Psoas muscle (tissue), 8 donors: ENCODE data around the gene TRDMT1. TPM values are rescaled to one million over a fixed set of nuclear protein-coding genes. Genes with fewer than 3 reads are reported as not detected.

Experiments used
- ATAC-seq, 4 donors: fragments of 200-7000 bp; cut with Tn5 transposase; one replicate each; pipeline ENCODE4 v1.9.1; 2020; ENCODE audit warnings: moderate library complexity in 3 of 4, mild to moderate bottlenecking in 2 of 4
- DNase-seq, 2 donors: peaks; one replicate each; pipeline ENCODE4 v3.0.0-alpha.2; 2020
- H3K27ac ChIP-seq: fragments of 200-600 bp; one replicate; pipeline ENCODE4 v1.8.0; 2022
- H3K27me3 ChIP-seq, 3 donors: fragments of 200-600 bp in 1 of 3; one replicate each; pipeline versions ENCODE4 v1.6.1 to v1.8.0; 2013 to 2022; ENCODE audit warnings: low read length in 2 of 3, mild to moderate bottlenecking in 2 of 3, moderate library complexity in 1 of 3; ENCODE audit not compliant: insufficient read depth in 3 of 3
- H3K36me3 ChIP-seq, 2 donors: fragments of 200-600 bp in 1 of 2; one replicate each; pipeline versions ENCODE4 v1.6.1 to v1.8.0; 2013 to 2022; ENCODE audit warnings: low read depth in 1 of 2, mild to moderate bottlenecking in 1 of 2, moderate library complexity in 1 of 2; ENCODE audit not compliant: insufficient read depth in 1 of 2
- H3K4me1 ChIP-seq: fragments of 200-600 bp; one replicate; pipeline ENCODE4 v1.8.0; 2022
- H3K4me3 ChIP-seq: fragments of 200-600 bp; one replicate; pipeline ENCODE4 v1.8.0; 2022; ENCODE audit warnings: mild to moderate bottlenecking
- H3K9me3 ChIP-seq: fragments of 200-600 bp; one replicate; pipeline ENCODE4 v1.8.0; 2022
- CTCF ChIP-seq: fragments of 200-600 bp; IDR thresholded peaks from one replicate; pipeline ENCODE4 v1.8.0; 2022; ENCODE audit warnings: antibody characterized with exemption
- WGBS, 3 donors: extraction: QIAGEN DNeasy Blood & Tissue Kit; methylation state at CpG; one replicate each; pipeline versions ENCODE4 v1.1.6 to v1.1.7; 2013; 5-methylcytosine and 5-hydroxymethylcytosine counted together
- intact Hi-C, 2 donors: fragments of 100-400 bp; cut with DNase I; formaldehyde crosslinking; loops; one replicate each; pipeline versions ENCODE4 v1.11.0 to v1.14.2; 2022
- polyA plus RNA-seq, 3 donors: library from polyadenylated mRNA; stranded (reverse); fragments of 200-250 nt; gene quantifications; one replicate each; pipeline ENCODE4 v1.2.3, GENCODE V29; 2013
- total RNA-seq, 4 donors: library from RNA; stranded (reverse); fragmentation: NEBNext Ultra II Directional in 2 of 4; extraction: Animal tissue kit (Norgen Biotek cat#: 25700) in 2 of 4; gene quantifications; one replicate each; pipeline versions ENCODE4 v1.2.1 to v1.2.4, GENCODE V29; 2021 to 2023
- donor health status: healthy with polysubstance abuse.
- donor health status: DM: no; HTN: no; CAD: no; lungs with moderate emphysema.
- donor health status: Bipolar disorder and iron deficiency.
- donor health status: healthy.
- donor health status: DM: yes; HTN: yes; CAD: no.
- donor health status: DM: no; HTN: no; CAD: no.
- donor health status: DM: no; HTN: no; CAD: no.
- donor health status: DM: yes; HTN: yes; CAD: no.

Gene TRDMT1
- total and polyA plus RNA-seq, 7 donors: 0.49 to 2.7 (median 2.3) TPM

GRCh38 chr10:17206210-17206709 lies 4.8 kb upstream of the TRDMT1 start:
- H3K27ac ChIP-seq: no peak overlapping the region
- no peak for ATAC-seq
- no peaks in the 10 kb centered on the region for H3K27me3 ChIP-seq
- WGBS, 3 donors: 72 to 76% (median 73%) methylated on average over 7 of the region's 7 CpGs
- H3K36me3 ChIP-seq: no peaks in the 10 kb centered on the region
- intact Hi-C loops: no loop called here
- DNase-seq: no peak
- no peak for TF ChIP-seq CTCF
- H3K4me1 ChIP-seq: no peaks in the 10 kb centered on the region
- no peak overlapping the region for H3K4me3 ChIP-seq
- H3K9me3 ChIP-seq: no peaks in the 10 kb centered on the region

- ATAC-seq (no peak), DNase-seq (no peak)
- no peaks in the 10 kb centered on the region for H3K9me3 ChIP-seq
- H3K27ac ChIP-seq: no peak overlapping the region
- TF ChIP-seq CTCF: no peak
- no peak overlapping the region for H3K4me3 ChIP-seq
- 50 to 73% (median 51%) methylated on average over 3 of the region's 3 CpGs for WGBS, 3 donors
- intact Hi-C loops: no loop called here
- H3K27me3 ChIP-seq: no peaks in the 10 kb centered on the region
- peaks cover 12% of the 10 kb centered on the region for H3K4me1 ChIP-seq
- no peaks in the 10 kb centered on the region for H3K36me3 ChIP-seq
Observed at GRCh38 chr10:17203416-17203815, 1.9 kb upstream of the TRDMT1 start.

- 91 to 93% (median 92%) methylated on average over 4 of the region's 4 CpGs for WGBS, 3 donors
- no peak for DNase-seq
- H3K4me1 ChIP-seq: peaks cover 12% of the 10 kb centered on the region
- no peak for ATAC-seq
- no peak overlapping the region for H3K27ac ChIP-seq
- intact Hi-C loops: no loop called here
- H3K9me3 ChIP-seq: no peaks in the 10 kb centered on the region
- no peaks in the 10 kb centered on the region for H3K36me3 ChIP-seq
- H3K4me3 ChIP-seq: no peak overlapping the region
- TF ChIP-seq CTCF: no peak
- no peaks in the 10 kb centered on the region for H3K27me3 ChIP-seq
Observed at GRCh38 chr10:17202999-17203398, 1.5 kb upstream of the TRDMT1 start.

GRCh38 chr10:17202506-17202905 lies 1.0 kb upstream of the TRDMT1 start:
- no peak overlapping the region for H3K4me3 ChIP-seq
- no peak for ATAC-seq
- 96 to 99% (median 99%) methylated on average over 2 of the region's 2 CpGs for WGBS, 3 donors
- DNase-seq: no peak
- H3K27me3 ChIP-seq: no peaks in the 10 kb centered on the region
- peaks cover 12% of the 10 kb centered on the region for H3K4me1 ChIP-seq
- intact Hi-C loops: no loop called here
- H3K36me3 ChIP-seq: no peaks in the 10 kb centered on the region
- no peaks in the 10 kb centered on the region for H3K9me3 ChIP-seq
- no peak overlapping the region for H3K27ac ChIP-seq
- no peak for TF ChIP-seq CTCF

GRCh38 chr10:17201794-17202116 lies 283 bp upstream of the TRDMT1 start:
- Histone ChIP-seq H3K4me3 (peak overlapping the region; percentile 94), H3K4me1 (peaks cover 12% of the 10 kb centered on the region), H3K9me3 (no peaks in the 10 kb centered on the region), H3K27me3 (no peaks in the 10 kb centered on the region), H3K27ac (peak overlapping the region; percentile 92), H3K36me3 (no peaks in the 10 kb centered on the region)
- intact Hi-C loops: no loop called here
- no peak for TF ChIP-seq CTCF
- WGBS, 3 donors: 21 to 22% (median 22%) methylated on average over 3 of the region's 3 CpGs
- no peak for DNase-seq
- no peak for ATAC-seq
